ENCODE measurements around the gene RAB35.

- TF ChIP-seq POLR2A (IDR thresholded peaks at IDR 0.05) = no peak
- TF ChIP-seq, protein P1, sequence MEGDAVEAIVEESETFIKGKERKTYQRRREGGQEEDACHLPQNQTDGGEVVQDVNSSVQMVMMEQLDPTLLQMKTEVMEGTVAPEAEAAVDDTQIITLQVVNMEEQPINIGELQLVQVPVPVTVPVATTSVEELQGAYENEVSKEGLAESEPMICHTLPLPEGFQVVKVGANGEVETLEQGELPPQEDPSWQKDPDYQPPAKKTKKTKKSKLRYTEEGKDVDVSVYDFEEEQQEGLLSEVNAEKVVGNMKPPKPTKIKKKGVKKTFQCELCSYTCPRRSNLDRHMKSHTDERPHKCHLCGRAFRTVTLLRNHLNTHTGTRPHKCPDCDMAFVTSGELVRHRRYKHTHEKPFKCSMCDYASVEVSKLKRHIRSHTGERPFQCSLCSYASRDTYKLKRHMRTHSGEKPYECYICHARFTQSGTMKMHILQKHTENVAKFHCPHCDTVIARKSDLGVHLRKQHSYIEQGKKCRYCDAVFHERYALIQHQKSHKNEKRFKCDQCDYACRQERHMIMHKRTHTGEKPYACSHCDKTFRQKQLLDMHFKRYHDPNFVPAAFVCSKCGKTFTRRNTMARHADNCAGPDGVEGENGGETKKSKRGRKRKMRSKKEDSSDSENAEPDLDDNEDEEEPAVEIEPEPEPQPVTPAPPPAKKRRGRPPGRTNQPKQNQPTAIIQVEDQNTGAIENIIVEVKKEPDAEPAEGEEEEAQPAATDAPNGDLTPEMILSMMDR (IDR thresholded peaks at IDR 0.05 in 4 of 5, conservative IDR thresholded peaks at IDR 0.05 in 1 of 5) = no peak
These were observed 61.1 kb downstream of the RAB35 start for GRCh38 chr12:120055231-120056000.

Data from gastrocnemius medialis (tissue), 4 donors.